Retinal pigment epithelial cell (primary cell): ENCODE data around the gene ADRB2.

Experiments
- DNase-seq: peaks from one replicate; pipeline ENCODE4 v3.0.0-alpha.2; 2010; ENCODE audit warnings: low read depth
- H3K4me3 ChIP-seq: 2 replicates; pipeline ENCODE4 v1.5.1; 2011; ENCODE audit warnings: mild to moderate bottlenecking, low read length, control low read depth, moderate library complexity
- TF ChIP-seq, protein P1 (sequence below): conservative IDR thresholded peaks from 2 replicates; pipeline ENCODE4 v1.5.1; 2011; ENCODE audit warnings: low read depth, low read length, control low read depth, inconsistent platforms

ADRB2 gene

DNA sequence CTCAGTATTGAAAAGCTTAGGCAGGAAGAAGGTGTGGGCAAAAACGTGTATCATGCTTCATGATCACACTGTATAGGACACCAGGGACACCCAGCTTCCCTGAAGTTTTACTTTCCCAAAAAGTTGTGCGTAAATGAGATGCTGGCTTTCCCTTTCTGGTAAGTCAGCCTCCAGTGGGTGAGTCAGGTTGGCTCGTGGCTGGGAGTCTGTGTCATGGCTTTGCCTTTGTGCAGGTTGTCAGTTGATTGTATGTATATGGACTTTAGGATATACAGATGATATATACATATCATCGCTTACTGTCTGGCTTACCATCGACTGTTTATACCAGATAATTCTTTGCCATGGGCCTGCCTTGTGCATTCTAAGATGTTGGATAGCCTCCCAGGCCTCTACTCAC is 34.2 kb downstream of the ADRB2 start:
- TF ChIP-seq, protein P1, sequence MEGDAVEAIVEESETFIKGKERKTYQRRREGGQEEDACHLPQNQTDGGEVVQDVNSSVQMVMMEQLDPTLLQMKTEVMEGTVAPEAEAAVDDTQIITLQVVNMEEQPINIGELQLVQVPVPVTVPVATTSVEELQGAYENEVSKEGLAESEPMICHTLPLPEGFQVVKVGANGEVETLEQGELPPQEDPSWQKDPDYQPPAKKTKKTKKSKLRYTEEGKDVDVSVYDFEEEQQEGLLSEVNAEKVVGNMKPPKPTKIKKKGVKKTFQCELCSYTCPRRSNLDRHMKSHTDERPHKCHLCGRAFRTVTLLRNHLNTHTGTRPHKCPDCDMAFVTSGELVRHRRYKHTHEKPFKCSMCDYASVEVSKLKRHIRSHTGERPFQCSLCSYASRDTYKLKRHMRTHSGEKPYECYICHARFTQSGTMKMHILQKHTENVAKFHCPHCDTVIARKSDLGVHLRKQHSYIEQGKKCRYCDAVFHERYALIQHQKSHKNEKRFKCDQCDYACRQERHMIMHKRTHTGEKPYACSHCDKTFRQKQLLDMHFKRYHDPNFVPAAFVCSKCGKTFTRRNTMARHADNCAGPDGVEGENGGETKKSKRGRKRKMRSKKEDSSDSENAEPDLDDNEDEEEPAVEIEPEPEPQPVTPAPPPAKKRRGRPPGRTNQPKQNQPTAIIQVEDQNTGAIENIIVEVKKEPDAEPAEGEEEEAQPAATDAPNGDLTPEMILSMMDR, result no peak
- DNase-seq, result no peak
- H3K4me3 ChIP-seq, result no peak overlapping the region

DNA sequence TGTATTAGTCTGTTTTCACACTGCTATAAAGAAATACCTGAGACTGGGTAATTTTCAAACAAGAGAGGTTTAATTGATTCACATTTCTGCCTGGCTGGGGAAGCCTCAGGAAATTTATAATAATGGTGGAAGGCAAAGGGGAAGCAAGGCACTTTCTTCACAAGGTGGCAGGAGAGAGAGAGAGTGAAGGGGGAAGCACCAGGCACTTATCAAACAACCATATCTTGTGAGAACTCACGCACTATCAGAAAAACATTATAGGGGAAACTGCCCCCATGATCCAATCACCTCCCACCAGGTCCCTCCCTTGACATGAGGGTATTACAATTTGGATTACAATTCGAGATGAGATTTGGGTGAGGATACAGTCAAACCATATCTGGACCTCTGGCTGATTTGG is 34.7 kb downstream of the ADRB2 start:
- H3K4me3 ChIP-seq, result no peak overlapping the region
- DNase-seq, result no peak
- TF ChIP-seq, protein P1, result no peak

DNA sequence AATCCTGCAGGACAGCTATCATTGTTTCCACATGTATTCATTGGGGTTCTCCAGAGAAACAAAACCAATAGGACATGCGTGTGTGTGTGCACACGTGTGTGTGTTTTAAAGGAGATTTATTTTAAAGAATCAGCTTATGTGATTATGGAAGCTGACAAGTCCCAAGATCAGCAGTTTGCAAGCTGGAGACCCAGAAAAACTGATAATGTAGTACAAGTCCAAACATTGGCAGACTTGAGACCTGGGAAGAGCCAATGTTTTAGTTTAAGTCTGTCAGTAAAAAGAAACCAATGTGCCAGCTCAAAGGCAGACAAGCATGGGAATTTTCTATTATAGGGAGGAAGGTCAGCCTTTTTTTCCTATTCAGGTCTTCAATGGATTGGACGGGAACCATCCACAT is 35.3 kb downstream of the ADRB2 start:
- TF ChIP-seq, protein P1, result no peak
- DNase-seq, result no peak
- H3K4me3 ChIP-seq, result no peak overlapping the region

DNA sequence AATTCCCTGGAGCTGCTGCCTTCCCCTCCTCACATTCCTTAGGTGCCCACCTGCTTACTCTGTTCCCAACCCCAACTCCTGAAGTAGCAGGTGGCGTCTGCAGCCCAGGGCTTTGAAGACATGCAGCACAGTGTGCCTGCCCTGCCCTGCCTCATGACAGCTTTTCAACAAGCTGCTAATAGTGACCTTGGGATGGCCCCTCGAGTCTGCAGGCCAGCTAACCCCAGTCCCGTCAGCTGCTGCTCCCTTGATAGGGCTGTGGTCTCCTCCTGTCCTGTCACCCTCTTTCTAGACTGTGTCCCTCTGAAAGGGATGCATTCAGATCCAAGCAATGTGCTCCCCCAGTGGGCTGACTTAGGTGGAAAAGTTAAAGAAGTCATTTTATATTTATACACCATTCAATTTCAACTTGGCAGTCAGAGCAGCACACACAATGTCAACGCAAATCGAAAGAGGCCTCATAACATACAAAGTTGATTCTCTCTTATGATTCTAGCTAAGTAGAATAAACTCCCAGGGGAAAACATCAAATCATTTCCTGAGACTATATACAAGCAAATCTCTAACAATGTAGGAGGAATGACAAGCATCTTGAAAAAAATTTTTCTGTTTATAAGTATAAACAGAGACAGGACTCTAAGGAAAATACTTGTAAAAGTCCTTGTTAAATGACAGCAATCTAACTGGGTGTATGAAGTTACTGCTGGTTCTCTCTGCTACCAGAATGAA is 37.9 kb downstream of the ADRB2 start:
- TF ChIP-seq, protein P1, result no peak
- no peak for DNase-seq
- no peak overlapping the region for H3K4me3 ChIP-seq

DNA sequence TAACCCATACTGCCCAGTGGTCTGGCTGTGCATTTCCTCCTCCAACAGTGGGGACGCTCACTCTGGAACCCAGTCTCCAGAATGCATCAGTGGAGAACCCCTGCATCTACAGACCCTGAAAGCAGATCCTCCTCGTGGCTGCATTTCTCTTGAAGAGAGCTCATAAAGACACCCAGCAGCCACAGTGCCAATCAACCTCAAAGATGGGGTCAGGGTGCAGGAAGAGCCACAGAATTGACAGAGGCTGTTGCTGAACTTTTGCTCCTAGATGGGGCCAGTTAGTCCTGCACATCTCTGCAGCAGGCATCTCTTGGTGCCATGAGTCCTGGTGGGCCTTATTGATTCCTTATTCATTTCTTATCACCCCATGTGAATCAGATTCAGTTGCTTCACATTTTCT is 39.6 kb downstream of the ADRB2 start:
- DNase-seq, result no peak
- TF ChIP-seq, protein P1, result no peak
- H3K4me3 ChIP-seq, result no peak overlapping the region

DNA sequence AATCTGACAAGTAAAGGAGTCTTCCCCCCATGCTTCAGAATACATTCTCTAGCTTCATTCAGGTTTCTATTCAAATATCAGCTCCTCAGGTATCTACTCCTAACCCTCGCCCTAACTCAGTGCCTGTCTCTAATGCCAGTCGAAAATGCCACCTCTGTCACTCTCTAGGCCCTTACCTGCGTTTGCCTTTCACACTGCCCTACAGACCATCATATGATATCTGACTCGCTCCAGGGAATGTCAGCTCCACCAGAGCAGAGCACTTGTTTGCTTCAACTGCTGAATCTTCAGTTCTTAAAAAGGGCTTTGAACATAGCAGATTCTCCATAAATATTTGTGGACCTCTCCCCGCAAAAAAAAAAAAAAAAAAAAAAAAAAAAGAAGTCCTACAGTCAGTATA is 46.7 kb downstream of the ADRB2 start:
- TF ChIP-seq, protein P1, result no peak
- DNase-seq, result no peak
- H3K4me3 ChIP-seq, result no peak overlapping the region

DNA sequence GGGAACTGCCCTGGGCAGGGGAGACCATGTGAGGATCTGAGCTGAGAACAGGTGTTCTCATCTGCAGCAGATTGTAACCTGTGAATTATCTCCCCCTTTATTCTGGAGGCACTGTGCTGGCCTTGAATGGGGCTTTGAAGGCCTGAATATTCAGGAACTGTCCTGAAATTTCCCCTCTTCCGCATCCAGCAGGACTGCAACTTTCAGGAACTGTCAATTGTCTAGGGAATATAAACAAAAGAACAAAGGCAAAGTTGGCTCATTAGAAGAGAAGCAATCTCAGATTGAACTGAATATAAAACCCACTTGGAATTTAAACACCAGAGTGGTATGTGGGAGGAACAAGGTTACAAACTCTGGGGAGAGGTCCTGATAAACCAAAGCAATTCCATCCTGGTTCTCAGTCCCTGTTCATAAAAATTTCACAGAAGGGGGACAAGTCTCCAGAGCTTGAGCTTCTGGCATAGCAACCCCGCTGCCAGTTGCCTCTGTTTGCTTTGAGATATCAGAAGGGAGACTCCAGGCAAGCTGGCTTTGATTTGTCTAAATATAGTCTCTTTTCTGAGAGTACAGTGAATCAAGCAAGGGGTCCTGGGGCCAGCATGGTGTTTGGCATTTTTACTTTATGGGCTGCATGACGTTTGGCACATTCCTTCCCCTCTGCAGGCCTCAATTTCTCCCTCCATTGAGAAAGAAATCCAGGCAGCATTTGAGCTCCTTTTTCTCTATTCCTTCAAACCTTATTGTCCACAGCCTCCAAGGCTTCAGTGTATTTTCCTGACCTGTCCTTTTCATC is 47.5 kb downstream of the ADRB2 start:
- H3K4me3 ChIP-seq, result no peak overlapping the region
- TF ChIP-seq, protein P1, result no peak
- DNase-seq, result no peak
